AG04449 (cell line): ENCODE results near the gene CLDN14.
A peak's percentile ranks its signal among the peaks of the same experiment; 100 is the strongest.
"Not testable (repeated sequence)": the region's sequence is repeated elsewhere in the genome, so short reads cannot be mapped to it uniquely, and the experiment has no call there.

Source experiments
- CTCF ChIA-PET: fragments of 350-600 bp; formaldehyde crosslinking; extraction: SDS; loops from one replicate; lab custom pipeline; 2021; ENCODE audit warnings: antibody characterized with exemption; lab: Yijun Ruan, JAX
- POLR2A ChIA-PET: fragments of 400-600, 350-600 bp; formaldehyde crosslinking; extraction: SDS; loops from one replicate; lab custom pipeline; 2020; ENCODE audit warnings: antibody characterized with exemption, inconsistent platforms; lab: Yijun Ruan, JAX
- DNase-seq: peaks from one replicate; pipeline ENCODE4 v3.0.0-alpha.2; 2010; ENCODE audit warnings: low read depth, low spot score
- H3K4me3 ChIP-seq: 2 replicates; pipeline ENCODE4 v1.5.1; 2011; ENCODE audit warnings: low read depth, mild to moderate bottlenecking, control low read depth, low read length
- CTCF ChIP-seq: IDR thresholded peaks from one replicate; pipeline ENCODE4 v1.5.1; 2011; ENCODE audit warnings: mild to moderate bottlenecking, moderate library complexity, low read length, control low read depth, inconsistent platforms; ENCODE audit not compliant: insufficient read depth; ENCODE audit errors: missing control alignments

The CLDN14 gene

DNA sequence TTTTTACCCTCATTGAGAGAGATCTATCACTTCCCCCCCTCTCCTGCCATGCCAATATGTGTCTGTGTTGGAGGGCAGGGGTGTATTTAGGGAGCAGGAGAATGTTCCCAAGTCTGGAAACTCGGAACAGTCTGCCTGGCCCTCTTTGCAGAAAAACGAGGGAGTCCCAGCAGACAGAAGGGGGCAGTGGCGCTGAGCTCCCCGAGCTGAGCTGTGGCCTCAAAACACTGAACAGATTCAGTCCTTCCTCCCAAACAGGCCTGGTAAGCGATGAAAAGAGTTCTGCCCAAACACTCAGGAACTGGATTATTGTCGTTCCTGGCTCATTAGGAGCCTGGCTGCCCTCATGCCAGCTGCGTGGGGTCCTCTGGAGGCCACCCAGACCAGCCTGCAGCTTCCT, 981 bp downstream of the CLDN14 start:
- no peak for DNase-seq
- ChIA-PET POLR2A (interaction anchor here (0.7 to 3.9 kb wide), 5 partner anchors 9 to 583 kb away, joined by 3 to 33 read pairs (median 4); no protein-coding TSS in a partner anchor), CTCF (interaction anchor here (0.9 to 3.2 kb wide), 10 partner anchors 8 to 448 kb away, joined by 3 to 16 read pairs (median 4); no protein-coding TSS in a partner anchor)

GRCh38 chr21:36478207-36478701, 1.7 kb downstream of the CLDN14 start:
- peak overlapping the region; percentile 20 for H3K4me3 ChIP-seq
- POLR2A ChIA-PET, result interaction anchor here (1.0 to 3.9 kb wide), 3 partner anchors 40 to 584 kb away, joined by 3 to 33 read pairs (median 10); no protein-coding TSS in a partner anchor
- DNase-seq, result peak; percentile 72
- CTCF ChIA-PET, result interaction anchor here (0.9 to 3.2 kb wide), 11 partner anchors 9 to 439 kb away, joined by 3 to 16 read pairs (median 4); no protein-coding TSS in a partner anchor
- no peak for TF ChIP-seq CTCF

More for the DNA sequence above, 981 bp downstream of the CLDN14 start:
- peak; percentile 54 for TF ChIP-seq CTCF
- H3K4me3 ChIP-seq, result no peak overlapping the region

GRCh38 chr21:36477559-36477958, 2.4 kb downstream of the CLDN14 start:
- no peak overlapping the region for H3K4me3 ChIP-seq
- no peak for TF ChIP-seq CTCF
- CTCF ChIA-PET, result interaction anchor here (0.6 to 3.1 kb wide), 9 partner anchors 10 to 440 kb away, joined by 3 to 16 read pairs (median 3); no protein-coding TSS in a partner anchor
- no peak for DNase-seq
- POLR2A ChIA-PET, result interaction anchor here (1.4 to 3.9 kb wide), 2 partner anchors 48 to 585 kb away, joined by 3 to 33 read pairs; no protein-coding TSS in a partner anchor

DNA sequence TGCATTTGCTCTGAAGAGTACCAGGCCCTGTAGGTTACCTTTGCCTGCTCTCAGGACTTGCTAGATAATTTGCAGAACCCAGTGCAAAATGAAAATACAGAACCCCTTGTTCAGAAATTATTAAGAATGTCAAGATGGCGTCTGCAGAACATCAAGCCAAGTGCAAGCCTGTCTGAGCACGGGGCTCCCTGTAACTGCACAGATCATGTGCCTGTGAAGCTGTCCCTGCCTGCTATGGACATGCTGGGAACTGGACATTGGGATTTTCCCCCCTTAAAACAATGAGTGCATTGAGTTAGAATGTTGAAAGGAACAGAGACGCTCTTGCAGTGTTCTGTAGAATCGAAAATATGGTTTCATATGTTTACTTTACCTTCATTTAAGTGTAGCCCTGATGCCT, 2.9 kb downstream of the CLDN14 start:
- DNase-seq, result no peak
- POLR2A ChIA-PET, result interaction anchor here (3.9 kb wide), 1 partner anchor 47 kb away, joined by 33 read pairs; no protein-coding TSS in a partner anchor
- no peak overlapping the region for H3K4me3 ChIP-seq
- TF ChIP-seq CTCF, result no peak
- CTCF ChIA-PET, result interaction anchor here (0.6 to 3.1 kb wide), 5 partner anchors 14 to 54 kb away, joined by 3 to 16 read pairs (median 5); no protein-coding TSS in a partner anchor

- not testable (repeated sequence) for DNase-seq, H3K4me3 ChIP-seq
- ChIA-PET CTCF (interaction anchor here (1.4 kb wide), 1 partner anchor 54 kb away, joined by 5 read pairs; no protein-coding TSS in a partner anchor), POLR2A (interaction anchor here (3.9 kb wide), 1 partner anchor 47 kb away, joined by 33 read pairs; no protein-coding TSS in a partner anchor)
These were observed 3.4 kb downstream of the CLDN14 start for GRCh38 chr21:36476541-36476940.

DNA sequence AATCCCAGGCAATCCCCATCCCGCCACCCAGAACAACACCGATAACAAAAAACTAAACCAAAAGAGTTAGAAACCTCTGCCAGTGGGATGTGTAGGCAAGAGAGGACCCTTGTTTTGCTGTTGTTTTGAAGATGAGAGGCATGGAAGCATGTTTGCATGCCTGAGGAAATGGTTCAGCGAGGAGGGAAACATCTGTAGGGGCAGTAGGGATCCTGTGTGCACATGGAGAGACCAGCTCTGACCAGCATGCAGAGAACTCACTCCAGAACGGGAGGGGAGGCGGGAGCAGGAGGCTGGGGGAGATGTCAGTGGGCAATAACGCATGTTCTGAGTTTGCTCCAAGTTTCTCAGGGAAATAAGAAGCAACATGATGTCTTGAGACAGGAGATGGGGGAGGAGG, 5.3 kb downstream of the CLDN14 start:
- TF ChIP-seq CTCF, result no peak
- ChIA-PET CTCF (interaction anchor here (1.5 kb wide), 1 partner anchor 15 kb away, joined by 4 read pairs; no protein-coding TSS in a partner anchor), POLR2A (interaction anchor here (1.8 kb wide), 1 partner anchor 45 kb away, joined by 9 read pairs; no protein-coding TSS in a partner anchor)
- no peak for DNase-seq
- H3K4me3 ChIP-seq, result no peak overlapping the region
